ENCODE measurements around the gene ZNF217.
"Not testable (repeated sequence)": the region's sequence is repeated elsewhere in the genome, so short reads cannot be mapped to it uniquely, and the experiment has no call there.

The ZNF217 gene

DNA sequence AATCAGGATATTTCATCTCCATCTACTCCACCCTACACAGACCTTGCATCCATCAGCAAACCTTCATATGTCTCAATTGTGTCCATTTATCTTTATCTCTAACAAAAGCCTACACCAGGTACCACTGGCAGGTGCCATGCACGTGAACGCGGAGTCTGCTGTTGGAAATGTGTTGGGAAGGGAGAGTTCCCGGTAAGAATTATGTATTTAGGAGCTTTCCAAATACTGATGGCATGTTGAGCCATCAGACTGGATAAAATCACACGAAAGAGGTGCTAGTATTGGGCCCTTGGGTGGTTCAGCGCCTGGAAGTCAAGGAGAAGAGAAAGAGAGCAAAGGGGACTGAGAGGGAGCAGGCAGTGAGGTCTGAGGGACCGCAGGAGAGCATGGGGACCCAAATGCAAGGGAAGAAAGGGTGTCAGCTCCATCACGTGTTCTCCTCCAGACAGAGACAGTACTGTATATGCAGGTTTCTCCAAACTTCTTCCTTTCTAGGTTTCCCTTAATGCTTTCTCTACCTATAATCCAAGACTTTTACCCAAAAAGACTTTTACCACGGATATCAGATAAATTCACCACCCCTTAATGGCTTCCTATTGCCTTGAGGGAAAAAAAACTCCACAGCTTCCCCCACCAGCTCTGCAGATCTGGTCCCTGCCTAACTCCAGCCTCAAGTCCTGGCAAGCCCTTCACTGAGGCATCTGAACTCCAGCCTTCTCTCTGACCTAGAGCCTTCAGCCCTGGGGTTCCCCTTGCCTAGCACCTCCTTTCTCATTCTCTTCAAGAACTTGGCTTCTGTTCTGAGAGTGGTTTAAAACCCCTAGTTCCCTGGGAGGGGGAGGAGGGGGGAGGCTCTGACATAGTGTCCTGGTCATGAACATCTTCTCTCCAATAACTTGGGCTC lies 4.8 kb upstream of the ZNF217 start:
- TF ChIP-seq CTCF (IDR thresholded peaks at IDR 0.05; ENCODE audit: poor library complexity, severe bottlenecking) = no peak
- peaks cover 31% of the 10 kb centered on the region for H3K4me1 ChIP-seq (ENCODE audit: insufficient read depth, poor library complexity, severe bottlenecking)
- no peak overlapping the region for H3K4me3 ChIP-seq (ENCODE audit: severe bottlenecking)
- no peaks in the 10 kb centered on the region for H3K9me3 ChIP-seq (ENCODE audit: severe bottlenecking)
- H3K36me3 ChIP-seq (ENCODE audit: low read depth) = no peaks in the 10 kb centered on the region
- H3K27ac ChIP-seq (ENCODE audit: poor library complexity, severe bottlenecking) = peak overlapping the region; percentile 91
- H3K27me3 ChIP-seq (ENCODE audit: insufficient read depth, poor library complexity, severe bottlenecking) = no peaks in the 10 kb centered on the region
- no peak for DNase-seq (ENCODE audit: low spot score)
- ATAC-seq (ENCODE audit: low read depth) = no peak

DNA sequence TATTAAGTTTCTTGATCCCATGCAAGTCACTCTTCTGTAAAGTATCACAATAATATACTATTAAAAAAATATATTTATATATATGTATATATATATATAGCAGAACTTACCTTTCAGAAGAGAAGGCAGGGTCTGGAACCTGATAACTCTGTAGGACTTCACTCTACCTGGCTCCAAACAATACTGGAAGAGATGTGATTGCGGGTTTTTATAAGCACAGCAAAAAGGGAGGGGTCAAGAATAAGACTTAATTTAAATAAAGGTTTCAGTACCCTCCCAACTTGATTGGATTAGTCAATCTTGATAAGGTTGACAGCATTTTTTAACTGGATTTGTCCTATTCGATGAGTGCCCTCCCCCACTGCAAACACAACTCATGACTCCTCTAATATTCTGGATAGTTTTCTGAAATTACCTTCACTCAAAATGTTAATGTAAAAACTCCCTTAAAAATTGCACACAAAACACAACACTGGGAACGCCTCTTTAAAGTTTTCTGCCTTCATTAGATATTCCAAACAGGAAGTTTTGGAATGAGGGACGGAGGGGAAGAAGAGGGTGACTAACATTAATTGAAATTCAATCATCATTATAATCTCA lies 4.0 kb upstream of the ZNF217 start:
- Histone ChIP-seq H3K36me3 (ENCODE audit: low read depth) (no peaks in the 10 kb centered on the region), H3K4me3 (ENCODE audit: severe bottlenecking) (peak overlapping the region; percentile 7), H3K9me3 (ENCODE audit: severe bottlenecking) (no peaks in the 10 kb centered on the region), H3K27ac (ENCODE audit: poor library complexity, severe bottlenecking) (peak overlapping the region; percentile 91), H3K27me3 (ENCODE audit: insufficient read depth, poor library complexity, severe bottlenecking) (no peaks in the 10 kb centered on the region), H3K4me1 (ENCODE audit: insufficient read depth, poor library complexity, severe bottlenecking) (peaks cover 31% of the 10 kb centered on the region)
- no peak for ATAC-seq (ENCODE audit: low read depth)
- no peak for DNase-seq (ENCODE audit: low spot score)
- TF ChIP-seq CTCF (IDR thresholded peaks at IDR 0.05; ENCODE audit: poor library complexity, severe bottlenecking) = no peak

DNA sequence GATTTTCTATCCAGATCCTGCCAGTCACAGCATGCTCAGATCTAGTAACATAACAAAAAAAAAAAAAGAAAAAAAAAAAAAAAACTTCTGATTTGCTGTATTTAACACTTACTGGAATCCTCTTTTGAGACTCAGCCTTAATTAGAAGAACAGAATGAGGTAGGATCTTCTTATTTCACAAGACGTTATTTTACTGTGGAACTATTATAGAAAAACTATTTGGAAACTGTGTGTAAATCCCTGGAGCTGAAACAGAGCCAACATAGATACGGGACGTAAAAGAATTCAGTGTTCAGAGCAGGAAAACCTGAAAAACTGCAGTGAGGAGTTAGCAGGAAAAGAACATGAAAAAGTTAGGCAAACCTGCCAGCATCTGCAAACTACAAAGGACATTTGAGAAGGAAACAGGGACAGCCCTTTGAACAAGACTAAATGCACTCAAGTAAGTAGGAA lies 3.4 kb upstream of the ZNF217 start:
- Histone ChIP-seq H3K27me3 (ENCODE audit: insufficient read depth, poor library complexity, severe bottlenecking) (no peaks in the 10 kb centered on the region), H3K4me3 (ENCODE audit: severe bottlenecking) (peak overlapping the region; percentile 7), H3K4me1 (ENCODE audit: insufficient read depth, poor library complexity, severe bottlenecking) (peaks cover 31% of the 10 kb centered on the region), H3K36me3 (ENCODE audit: low read depth) (no peaks in the 10 kb centered on the region), H3K27ac (ENCODE audit: poor library complexity, severe bottlenecking) (peak overlapping the region; percentile 91), H3K9me3 (ENCODE audit: severe bottlenecking) (no peaks in the 10 kb centered on the region)
- TF ChIP-seq CTCF (IDR thresholded peaks at IDR 0.05; ENCODE audit: poor library complexity, severe bottlenecking) = no peak
- DNase-seq (ENCODE audit: low spot score) (no peak), ATAC-seq (ENCODE audit: low read depth) (no peak)

GRCh38 chr20:53596189-53597001 lies 2.8 kb upstream of the ZNF217 start:
- not testable (repeated sequence) for H3K27me3 ChIP-seq (ENCODE audit: insufficient read depth, poor library complexity, severe bottlenecking); H3K9me3 ChIP-seq (ENCODE audit: severe bottlenecking); H3K36me3 ChIP-seq (ENCODE audit: low read depth); DNase-seq (ENCODE audit: low spot score)
- ATAC-seq (ENCODE audit: low read depth) = peak; percentile 24
- peak overlapping the region; percentile 91 for H3K27ac ChIP-seq (ENCODE audit: poor library complexity, severe bottlenecking)
- peak overlapping the region; percentile 7 for H3K4me3 ChIP-seq (ENCODE audit: severe bottlenecking)
- peaks cover 31% of the 10 kb centered on the region for H3K4me1 ChIP-seq (ENCODE audit: insufficient read depth, poor library complexity, severe bottlenecking)

DNA sequence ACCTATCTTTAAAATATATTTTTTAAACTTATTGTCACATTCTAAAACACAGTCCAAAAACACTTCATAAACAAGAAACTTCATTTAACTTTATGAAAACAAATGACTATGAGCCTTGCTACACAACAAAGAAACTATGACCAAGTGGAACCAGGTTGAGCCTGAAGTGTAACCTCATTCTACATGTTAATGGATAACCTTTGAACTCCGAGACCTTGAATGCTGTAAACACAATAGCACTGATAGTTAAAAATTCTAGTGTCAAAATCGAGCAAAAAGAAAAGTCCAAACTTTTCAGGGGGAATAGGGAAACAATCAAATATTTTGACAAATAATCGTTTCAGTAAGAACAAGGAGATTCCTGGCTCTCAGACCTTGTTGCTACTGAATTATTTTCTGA lies 2.1 kb upstream of the ZNF217 start:
- not testable (repeated sequence) for H3K9me3 ChIP-seq (ENCODE audit: severe bottlenecking); H3K27me3 ChIP-seq (ENCODE audit: insufficient read depth, poor library complexity, severe bottlenecking); H3K36me3 ChIP-seq (ENCODE audit: low read depth); DNase-seq (ENCODE audit: low spot score); ATAC-seq (ENCODE audit: low read depth)
- Histone ChIP-seq H3K4me1 (ENCODE audit: insufficient read depth, poor library complexity, severe bottlenecking) (peaks cover 31% of the 10 kb centered on the region), H3K27ac (ENCODE audit: poor library complexity, severe bottlenecking) (peak overlapping the region; percentile 91), H3K4me3 (ENCODE audit: severe bottlenecking) (peak overlapping the region; percentile 7)

All from RWPE2 (cell line).